Left lung (tissue), 10 donors: ENCODE results near the gene SYT9. TPM values are rescaled to one million over a fixed set of nuclear protein-coding genes. Genes with fewer than 3 reads are reported as not detected.

Experiments
- ATAC-seq: fragments of 200-7000 bp; cut with Tn5 transposase; one replicate; pipeline ENCODE4 v1.9.1; 2020; ENCODE audit warnings: moderate library complexity
- DNase-seq, 4 donors: peaks; one replicate each; pipeline ENCODE4 v3.0.0-alpha.2; 2013 to 2020
- H3K27ac ChIP-seq, 2 donors: fragments of 200-600 bp; sonication (generic) in 1 of 2; one replicate each; pipeline versions ENCODE4 v1.5.0 to v1.8.0; 2020 to 2021
- H3K27me3 ChIP-seq, 2 donors: fragments of 200-600 bp; sonication (generic) in 1 of 2; one replicate each; pipeline versions ENCODE4 v1.5.0 to v1.8.0; 2020 to 2021
- H3K36me3 ChIP-seq, 2 donors: fragments of 200-600 bp; sonication (generic) in 1 of 2; one replicate each; pipeline versions ENCODE4 v1.5.0 to v1.8.0; 2020 to 2021
- H3K4me1 ChIP-seq, 2 donors: fragments of 200-600 bp; one replicate each; pipeline ENCODE4 v1.8.0; 2021
- H3K4me3 ChIP-seq, 2 donors: fragments of 200-600 bp; sonication (generic) in 1 of 2; one replicate each; pipeline versions ENCODE4 v1.5.0 to v1.8.0; 2020 to 2021; ENCODE audit warnings: mild to moderate bottlenecking in 1 of 2
- H3K9me3 ChIP-seq, 2 donors: fragments of 200-600 bp; sonication (generic) in 1 of 2; one replicate each; pipeline versions ENCODE4 v1.5.0 to v1.8.0; 2020 to 2021
- CTCF ChIP-seq, 2 donors: fragments of 200-600 bp; sonication (generic) in 1 of 2; IDR thresholded peaks; one replicate each; pipeline versions ENCODE4 v1.5.0 to v1.8.0; 2021; ENCODE audit warnings: antibody characterized with exemption in 2 of 2
- intact Hi-C, 2 donors: fragments of 100-400 bp; cut with DNase I; formaldehyde crosslinking; loops; one replicate each; pipeline versions ENCODE4 v1.11.2 to v1.14.2; 2022
- polyA plus RNA-seq, 6 donors: library from polyadenylated mRNA; unstranded; fragments of 120-200 nt; gene quantifications; one replicate each; pipeline ENCODE4 v1.2.1, GENCODE V29; 2013; ENCODE audit not compliant: insufficient read length in 6 of 6
- total RNA-seq, 2 donors: library from RNA; stranded (reverse); fragmentation: NEBNext Ultra II Directional; extraction: Animal tissue kit (Norgen Biotek cat#: 25700); gene quantifications; one replicate each; pipeline ENCODE4 v1.2.1, GENCODE V29; 2021
- donor health status: DM: no; HTN: yes; CAD: no.
- donor health status: DM: no; HTN: no; CAD: no.

SYT9 gene
- total and polyA plus RNA-seq, 8 donors = 0.10 to 0.20 (median 0.11) TPM; not detected in 1

DNA sequence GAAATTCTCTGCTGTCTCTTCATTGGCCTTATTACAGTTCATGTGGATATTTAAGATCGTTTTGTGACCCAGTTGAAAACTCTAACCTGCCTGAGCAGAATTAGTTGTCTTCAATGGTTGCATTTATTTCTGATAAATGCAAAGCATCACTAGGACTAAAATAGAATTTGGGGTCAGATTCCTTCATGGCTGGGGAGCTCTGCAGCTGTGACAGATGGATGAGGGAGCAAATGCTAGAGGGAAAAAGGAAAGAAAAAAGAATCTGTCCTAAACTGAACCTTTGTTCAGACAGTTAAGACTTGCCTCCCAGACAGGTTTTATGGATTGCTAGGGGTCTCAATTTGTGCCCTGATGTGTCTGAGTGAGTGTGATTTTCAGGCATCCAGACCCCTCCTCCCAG, 113.0 kb downstream of the SYT9 start:
- Histone ChIP-seq H3K4me3 (no peak overlapping the region), H3K27ac (no peak overlapping the region), H3K36me3 (no peaks in the 10 kb centered on the region), H3K9me3 (no peaks in the 10 kb centered on the region), H3K4me1 (no peaks in the 10 kb centered on the region), H3K27me3 (no peaks in the 10 kb centered on the region)
- DNase-seq = no peak
- TF ChIP-seq CTCF (IDR thresholded peaks at IDR 0.05) = no peak
- ATAC-seq = no peak
- intact Hi-C loops = no loop called here

DNA sequence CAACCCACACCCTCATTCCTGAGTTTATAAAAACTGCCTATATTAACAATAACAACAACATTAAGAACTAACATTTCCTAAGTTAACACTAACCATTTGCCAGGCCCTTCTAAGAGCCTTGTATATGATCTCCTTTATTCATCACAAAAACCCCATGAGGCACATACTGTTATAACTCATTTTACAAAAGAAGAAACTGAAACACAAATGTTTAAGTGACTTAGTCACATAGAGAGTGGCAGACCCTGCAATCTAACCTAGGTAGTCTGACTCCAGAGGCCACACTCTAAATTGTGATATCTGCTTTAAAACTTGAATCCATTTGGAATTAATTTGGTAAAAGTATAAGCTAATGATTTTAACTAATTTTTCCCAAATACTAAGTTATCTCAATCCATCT, 116.1 kb downstream of the SYT9 start:
- DNase-seq (no peak), ATAC-seq (no peak)
- intact Hi-C loops = no loop called here
- no peak for TF ChIP-seq CTCF (IDR thresholded peaks at IDR 0.05)
- Histone ChIP-seq H3K27me3 (no peaks in the 10 kb centered on the region), H3K36me3 (no peaks in the 10 kb centered on the region), H3K4me1 (no peaks in the 10 kb centered on the region), H3K27ac (no peak overlapping the region), H3K9me3 (no peaks in the 10 kb centered on the region), H3K4me3 (no peak overlapping the region)

DNA sequence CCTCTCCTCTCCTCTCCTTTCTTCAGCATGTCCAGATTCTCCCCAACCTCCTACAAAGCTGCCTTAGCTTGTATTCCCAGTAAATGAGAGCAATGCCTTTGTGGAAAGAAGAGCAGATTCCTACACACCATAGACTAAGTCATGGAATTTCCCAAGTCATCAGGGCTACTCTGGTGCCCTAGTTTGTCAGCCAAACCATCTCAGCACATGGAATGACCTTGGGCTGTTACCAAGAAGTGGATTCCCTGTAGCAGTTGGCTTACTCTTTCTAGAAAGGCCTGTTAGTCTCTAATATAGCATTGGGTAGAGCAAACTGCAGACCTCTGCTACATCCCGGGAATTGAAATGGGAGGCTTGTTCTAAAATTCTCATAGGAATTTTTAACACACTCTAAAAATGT, 124.7 kb downstream of the SYT9 start:
- no peak for ATAC-seq
- intact Hi-C loops = no loop called here

DNA sequence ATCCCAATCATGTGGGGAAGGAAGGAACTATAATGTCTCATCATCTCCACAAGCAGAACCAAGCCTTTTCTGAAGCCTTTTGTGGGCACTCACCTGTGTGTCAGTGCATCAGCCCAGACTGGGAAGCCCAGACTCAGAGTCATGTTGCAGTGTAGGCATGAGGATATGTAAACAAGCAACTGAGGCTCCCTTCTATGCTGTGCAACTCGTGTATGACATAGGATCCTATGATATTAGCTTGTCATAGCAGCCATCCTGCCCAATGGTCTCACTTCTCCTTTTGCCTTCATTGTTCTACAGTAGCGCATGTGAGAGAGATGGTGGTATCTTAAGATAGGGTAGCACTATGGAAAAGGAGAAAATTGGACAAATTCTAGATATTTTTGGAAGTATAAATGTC, 130.2 kb downstream of the SYT9 start:
- no peaks in the 10 kb centered on the region for H3K27me3 ChIP-seq
- no peaks in the 10 kb centered on the region for H3K36me3 ChIP-seq
- H3K4me1 ChIP-seq = no peaks in the 10 kb centered on the region
- DNase-seq = no peak
- no peaks in the 10 kb centered on the region for H3K9me3 ChIP-seq
- intact Hi-C loops = no loop called here
- no peak for ATAC-seq
- H3K27ac ChIP-seq = no peak overlapping the region
- TF ChIP-seq CTCF (IDR thresholded peaks at IDR 0.05) = no peak
- H3K4me3 ChIP-seq = no peak overlapping the region

More for the DNA sequence above, 124.7 kb downstream of the SYT9 start:
- no peak overlapping the region for H3K27ac ChIP-seq
- H3K27me3 ChIP-seq = no peaks in the 10 kb centered on the region
- TF ChIP-seq CTCF (IDR thresholded peaks at IDR 0.05) = no peak
- no peak for DNase-seq
- H3K4me3 ChIP-seq = no peak overlapping the region
- H3K4me1 ChIP-seq = no peaks in the 10 kb centered on the region
- H3K9me3 ChIP-seq = no peaks in the 10 kb centered on the region
- no peaks in the 10 kb centered on the region for H3K36me3 ChIP-seq

DNA sequence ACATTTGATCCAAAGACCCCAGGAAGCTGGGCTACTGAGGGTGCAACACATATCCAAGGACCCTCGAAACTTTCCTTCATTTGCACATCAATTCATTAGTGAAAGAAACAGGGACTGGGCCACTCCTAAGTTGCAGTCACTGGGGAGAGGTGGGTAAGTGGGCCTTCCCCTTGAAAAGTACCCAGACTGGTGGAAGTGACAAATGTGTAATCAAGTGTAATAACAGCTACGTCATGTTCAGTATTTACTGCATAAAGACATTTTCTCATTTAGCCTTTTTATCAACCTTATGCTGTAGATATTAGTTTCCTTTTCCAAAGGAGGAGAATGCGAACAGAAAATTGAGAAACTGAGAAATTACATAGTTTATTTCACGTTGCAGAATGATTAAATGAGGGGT, 131.7 kb downstream of the SYT9 start:
- Histone ChIP-seq H3K4me1 (no peaks in the 10 kb centered on the region), H3K36me3 (no peaks in the 10 kb centered on the region), H3K9me3 (no peaks in the 10 kb centered on the region), H3K27me3 (no peaks in the 10 kb centered on the region), H3K4me3 (no peak overlapping the region), H3K27ac (no peak overlapping the region)
- ATAC-seq (no peak), DNase-seq (no peak)
- no peak for TF ChIP-seq CTCF (IDR thresholded peaks at IDR 0.05)
- intact Hi-C loops = no loop called here
